Measurements from ENCODE around the gene SELP.
"Not testable (repeated sequence)": the region's sequence is repeated elsewhere in the genome, so short reads cannot be mapped to it uniquely, and the experiment has no call there.

DNA sequence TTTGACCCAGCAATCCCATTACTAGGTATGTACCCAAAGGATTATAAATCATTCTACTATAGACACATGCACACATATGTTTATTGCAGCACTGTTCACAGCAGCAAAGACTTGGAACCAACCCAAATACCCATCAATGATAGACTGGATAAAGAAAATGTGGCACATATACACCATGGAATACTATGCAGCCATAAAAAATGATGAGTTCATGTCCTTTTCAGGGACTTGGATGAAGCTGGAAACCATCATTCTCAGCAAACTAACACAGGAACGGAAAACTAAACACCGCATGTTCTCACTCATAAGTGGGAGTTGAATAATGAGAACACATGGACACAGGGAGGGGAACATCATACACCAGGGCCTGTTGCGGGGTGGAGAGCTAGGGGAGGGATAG, 40.3 kb upstream of the SELP start:
- TF ChIP-seq, protein P1, sequence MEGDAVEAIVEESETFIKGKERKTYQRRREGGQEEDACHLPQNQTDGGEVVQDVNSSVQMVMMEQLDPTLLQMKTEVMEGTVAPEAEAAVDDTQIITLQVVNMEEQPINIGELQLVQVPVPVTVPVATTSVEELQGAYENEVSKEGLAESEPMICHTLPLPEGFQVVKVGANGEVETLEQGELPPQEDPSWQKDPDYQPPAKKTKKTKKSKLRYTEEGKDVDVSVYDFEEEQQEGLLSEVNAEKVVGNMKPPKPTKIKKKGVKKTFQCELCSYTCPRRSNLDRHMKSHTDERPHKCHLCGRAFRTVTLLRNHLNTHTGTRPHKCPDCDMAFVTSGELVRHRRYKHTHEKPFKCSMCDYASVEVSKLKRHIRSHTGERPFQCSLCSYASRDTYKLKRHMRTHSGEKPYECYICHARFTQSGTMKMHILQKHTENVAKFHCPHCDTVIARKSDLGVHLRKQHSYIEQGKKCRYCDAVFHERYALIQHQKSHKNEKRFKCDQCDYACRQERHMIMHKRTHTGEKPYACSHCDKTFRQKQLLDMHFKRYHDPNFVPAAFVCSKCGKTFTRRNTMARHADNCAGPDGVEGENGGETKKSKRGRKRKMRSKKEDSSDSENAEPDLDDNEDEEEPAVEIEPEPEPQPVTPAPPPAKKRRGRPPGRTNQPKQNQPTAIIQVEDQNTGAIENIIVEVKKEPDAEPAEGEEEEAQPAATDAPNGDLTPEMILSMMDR (conservative IDR thresholded peaks at IDR 0.05; ENCODE audit: low read length): not testable (repeated sequence)
- not testable (repeated sequence) for TF ChIP-seq EZH2phosphoT487 (IDR thresholded peaks at IDR 0.05; ENCODE audit: borderline replicate concordance, low read depth, low read length)

Data from OCI-LY7 (cell line).